HEK293T (cell line): ENCODE results near the gene CSTPP1.

Source experiments
- ARNT ChIP-seq: fragments of 450-650 bp; IDR thresholded peaks from 2 replicates; pipeline ENCODE4 v1.6.1; 2017; ENCODE audit warnings: mild to moderate bottlenecking
- CTBP1 ChIP-seq: fragments of 450-650 bp; IDR thresholded peaks from 2 replicates; pipeline ENCODE4 v1.6.1; 2016; ENCODE audit warnings: borderline replicate concordance
- ELF4 ChIP-seq: fragments of 450-650 bp; IDR thresholded peaks from 2 replicates; pipeline ENCODE4 v1.6.1; 2017; ENCODE audit warnings: antibody characterized with exemption
- FOXA1 ChIP-seq: fragments of 450-650 bp; IDR thresholded peaks from 2 replicates; pipeline ENCODE4 v1.6.1; 2016; ENCODE audit warnings: mild to moderate bottlenecking
- FOXK2 ChIP-seq: fragments of 450-650 bp; IDR thresholded peaks from 2 replicates; pipeline ENCODE4 v1.6.1; 2016; ENCODE audit warnings: mild to moderate bottlenecking
- FOXM1 ChIP-seq: fragments of 450-650 bp; IDR thresholded peaks from 2 replicates; pipeline ENCODE4 v1.6.1; 2017; ENCODE audit warnings: mild to moderate bottlenecking, borderline replicate concordance
- L3MBTL2 ChIP-seq: fragments of 450-650 bp; conservative IDR thresholded peaks from 2 replicates; pipeline ENCODE4 v1.6.1; 2016; ENCODE audit warnings: mild to moderate bottlenecking
- SUZ12 ChIP-seq: fragments of 450-650 bp; IDR thresholded peaks from 2 replicates; pipeline ENCODE4 v1.6.1; 2016; ENCODE audit warnings: mild to moderate bottlenecking
- TARDBP ChIP-seq: fragments of 450-650 bp; IDR thresholded peaks from 2 replicates; pipeline ENCODE4 v1.6.1; 2016
- TF ChIP-seq, protein P1 (sequence below): fragments of 450-650 bp; IDR thresholded peaks from 2 replicates; pipeline ENCODE4 v1.6.1; 2016

- TF ChIP-seq TARDBP = no peak
- no peak for TF ChIP-seq ARNT
- no peak for TF ChIP-seq FOXA1
- no peak for TF ChIP-seq SUZ12
- TF ChIP-seq FOXM1 = no peak
- TF ChIP-seq CTBP1 = no peak
- no peak for TF ChIP-seq FOXK2
- TF ChIP-seq L3MBTL2 = no peak
- TF ChIP-seq ELF4 = no peak
- TF ChIP-seq, protein P1, sequence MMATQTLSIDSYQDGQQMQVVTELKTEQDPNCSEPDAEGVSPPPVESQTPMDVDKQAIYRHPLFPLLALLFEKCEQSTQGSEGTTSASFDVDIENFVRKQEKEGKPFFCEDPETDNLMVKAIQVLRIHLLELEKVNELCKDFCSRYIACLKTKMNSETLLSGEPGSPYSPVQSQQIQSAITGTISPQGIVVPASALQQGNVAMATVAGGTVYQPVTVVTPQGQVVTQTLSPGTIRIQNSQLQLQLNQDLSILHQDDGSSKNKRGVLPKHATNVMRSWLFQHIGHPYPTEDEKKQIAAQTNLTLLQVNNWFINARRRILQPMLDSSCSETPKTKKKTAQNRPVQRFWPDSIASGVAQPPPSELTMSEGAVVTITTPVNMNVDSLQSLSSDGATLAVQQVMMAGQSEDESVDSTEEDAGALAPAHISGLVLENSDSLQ = no peak
Observed at GRCh38 chr11:47071341-47071740, 134.8 kb downstream of the CSTPP1 start.
